HG02588 (cell line): ENCODE data around the gene TRIM58.

Experiments
- ATAC-seq: cut with Tn5 transposase; IDR thresholded peaks from one replicate; pipeline ENCODE4 v1.9.1; 2021; ENCODE audit warnings: mild to moderate bottlenecking, moderate library complexity; ENCODE audit not compliant: unreplicated experiment

The TRIM58 gene

DNA sequence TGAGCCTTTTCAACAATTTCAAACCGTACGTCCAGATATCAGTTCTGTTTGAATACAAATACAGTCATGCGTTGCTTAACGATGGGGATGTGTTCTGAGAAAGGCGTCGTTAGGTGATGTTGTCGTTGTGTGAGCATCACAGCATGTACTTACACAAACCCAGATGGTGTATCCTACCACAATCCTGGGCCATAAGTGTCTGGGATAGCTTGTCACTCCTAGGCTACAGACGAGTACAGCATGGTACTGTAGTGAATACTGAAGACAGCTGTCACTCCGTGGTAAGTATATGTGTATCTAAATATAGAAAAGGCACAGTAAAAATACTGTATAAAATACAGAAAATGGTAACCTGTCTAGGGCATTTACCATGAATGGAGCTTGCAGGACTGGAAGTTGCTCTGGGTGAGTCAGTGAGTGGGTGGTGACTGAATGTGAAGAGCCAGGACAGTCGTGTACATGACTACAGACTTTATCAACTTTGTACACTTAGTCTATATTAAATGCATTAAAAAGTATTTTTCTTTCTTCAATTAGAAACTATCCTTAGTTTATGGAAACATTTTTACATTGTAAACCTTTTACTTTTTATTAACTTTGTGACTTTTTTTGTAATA lies 27.9 kb downstream of the TRIM58 start:
- no peak for ATAC-seq

- no peak for ATAC-seq
Measured at GRCh38 chr1:247895163-247895637, 38.2 kb downstream of the TRIM58 start, which contains the start of gene OR2W3. Gene OR2W3, plus strand, starts transcription at chr1:247895587. Its CDS starts 0 bp downstream, at chr1:247895587.

- ATAC-seq, result no peak
Measured at GRCh38 chr1:247895976-247896375, 39.0 kb downstream of the TRIM58 start.

DNA sequence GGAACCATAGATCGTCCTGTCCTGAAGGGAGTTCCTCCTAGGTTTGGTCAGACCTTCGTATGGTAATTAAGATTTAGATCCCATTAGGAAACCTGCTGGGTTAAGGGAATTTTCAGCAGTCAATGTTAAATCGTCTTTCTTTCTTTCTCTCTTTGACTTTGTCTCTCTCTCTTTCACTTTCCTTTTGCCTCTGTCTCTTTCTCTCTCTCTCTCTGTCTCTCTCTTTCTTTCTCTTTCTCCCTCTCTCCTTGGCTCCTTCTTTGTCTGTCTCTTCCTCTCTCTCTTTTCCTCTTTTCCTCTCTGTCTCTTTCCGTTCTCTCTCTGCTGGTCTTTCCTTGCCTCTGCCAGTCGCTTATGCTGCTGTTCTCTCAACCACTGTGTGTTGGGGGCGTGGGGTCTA lies 47.1 kb downstream of the TRIM58 start:
- no peak for ATAC-seq

DNA sequence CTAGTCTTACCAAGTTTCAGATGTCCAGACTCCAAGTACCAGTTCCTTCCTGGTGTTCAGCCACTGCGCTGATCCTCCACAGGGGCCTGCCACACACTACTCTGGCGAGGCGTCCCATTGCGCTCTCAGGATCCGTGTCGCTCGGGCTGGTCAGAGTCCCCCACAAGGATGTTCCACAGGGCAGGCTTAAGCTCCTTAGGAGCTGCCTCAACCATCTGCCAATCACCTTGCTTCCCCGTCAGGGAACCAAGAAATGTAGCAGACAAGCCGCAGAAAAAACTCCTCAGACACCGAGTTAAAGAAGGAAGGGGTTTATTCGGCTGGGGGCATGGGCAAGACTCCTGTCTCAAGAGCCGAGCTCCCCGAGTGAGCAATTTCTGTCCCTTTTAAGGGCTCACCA lies 48.2 kb downstream of the TRIM58 start:
- no peak for ATAC-seq

GRCh38 chr1:247905910-247906503 lies 49.0 kb downstream of the TRIM58 start:
- no peak for ATAC-seq

- ATAC-seq, result no peak
Measured at GRCh38 chr1:247906504-247907047, 49.6 kb downstream of the TRIM58 start.

DNA sequence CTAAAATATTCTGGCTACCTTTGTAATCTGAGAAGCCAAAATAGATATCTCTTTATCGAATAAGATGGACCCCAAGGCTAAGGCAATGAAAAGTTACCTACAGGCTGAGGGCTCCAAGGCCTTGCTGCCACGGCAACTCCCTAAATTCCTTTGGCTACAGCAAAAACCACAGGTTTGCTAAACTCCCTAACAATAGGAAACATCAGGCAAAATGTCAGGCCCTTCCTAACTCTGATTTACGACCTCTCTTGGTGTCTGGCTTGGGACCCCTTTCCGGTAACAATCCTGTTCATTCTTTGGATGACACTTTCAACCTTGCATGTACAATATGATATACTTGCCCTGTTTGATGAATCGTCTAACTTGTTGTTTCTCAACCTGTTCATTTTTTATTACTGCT lies 51.8 kb downstream of the TRIM58 start:
- no peak for ATAC-seq

DNA sequence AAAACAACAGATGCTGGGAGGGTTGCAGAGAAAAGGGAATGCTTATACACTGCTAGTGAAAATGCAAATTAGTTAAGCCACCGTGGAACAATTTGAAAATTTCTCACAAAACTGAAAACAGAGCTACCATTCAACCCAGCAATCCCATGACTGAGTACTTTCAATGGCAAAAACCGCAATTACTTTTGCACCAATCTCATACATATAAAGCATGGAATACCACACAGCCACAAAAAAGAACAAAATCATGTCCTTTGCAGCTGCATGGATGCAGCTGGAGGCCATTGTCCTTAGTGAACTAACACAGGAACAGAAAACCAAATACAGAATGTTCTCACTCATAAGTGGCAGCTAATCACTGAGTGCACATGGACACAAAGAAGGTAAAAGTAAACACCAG lies 56.8 kb downstream of the TRIM58 start:
- ATAC-seq, result no peak

GRCh38 chr1:247914941-247915662 lies 58.1 kb downstream of the TRIM58 start:
- no peak for ATAC-seq

GRCh38 chr1:247919952-247920351 lies 63.0 kb downstream of the TRIM58 start, which contains the start of gene OR2T8:
Gene OR2T8, plus strand, starts transcription at chr1:247920252. Its CDS starts 766 bp downstream, at chr1:247921018.
- ATAC-seq, result no peak

- ATAC-seq, result no peak
Measured at GRCh38 chr1:247923941-247924340, 67.0 kb downstream of the TRIM58 start.

- no peak for ATAC-seq
Measured at GRCh38 chr1:247924868-247925267, 67.9 kb downstream of the TRIM58 start, which contains the start of gene OR2AJ1. Gene OR2AJ1, plus strand, starts transcription at chr1:247924889. Its CDS starts 8,880 bp downstream, at chr1:247933769.
